SK-N-SH (cell line): ENCODE data around the gene LIG1. TPM values are rescaled to one million over a fixed set of nuclear protein-coding genes. Genes with fewer than 3 reads are reported as not detected.

Experiments used
- CTCF ChIA-PET: fragments of 300-600, 350-600 bp; formaldehyde crosslinking; extraction: SDS; loops from one replicate; lab custom pipeline; 2021; lab: Yijun Ruan, JAX
- POLR2A ChIA-PET: fragments of 350-600 bp; sonication (Branson Sonifier 250); formaldehyde crosslinking; extraction: SDS; loops from one replicate; lab custom pipeline; 2020; ENCODE audit warnings: antibody characterized with exemption, inconsistent platforms; lab: Yijun Ruan, JAX
- DNase-seq: peaks from one replicate; pipeline ENCODE4 v3.0.0; 2012
- H2AFZ ChIP-seq: fragments of 200-600 bp; sonication (generic); 2 replicates; pipeline ENCODE4 v1.8.1; 2016; ENCODE audit warnings: antibody characterized with exemption, mild to moderate bottlenecking, low read depth
- H3F3A ChIP-seq: fragments of 200-600 bp; sonication (generic); replicated peaks from 2 replicates; pipeline ENCODE3; 2016; ENCODE audit warnings: antibody characterized with exemption, mild to moderate bottlenecking; ENCODE audit not compliant: insufficient read depth
- H3K27ac ChIP-seq, 2 experiments: fragments of 200-500 bp in 1 of 2; fragments of 200-600 bp in 1 of 2; sonication (Bioruptor generic) in 1 of 2; sonication (generic), shearing (Covaris generic) in 1 of 2; 2 replicates each; pipeline versions ENCODE4 v1.5.1 to v1.6.1; 2014 to 2016; ENCODE audit warnings: low read depth in 2 of 2, inconsistent platforms in 1 of 2, low read length in 1 of 2, mild to moderate bottlenecking in 1 of 2, mixed read lengths in 1 of 2
- H3K27me3 ChIP-seq: fragments of 200-600 bp; sonication (generic), shearing (Covaris generic); 2 replicates; pipeline ENCODE4 v1.6.1; 2016; ENCODE audit warnings: mixed run types; ENCODE audit not compliant: insufficient read depth
- H3K36me3 ChIP-seq, 2 experiments: fragments of 200-500 bp in 1 of 2; fragments of 200-600 bp in 1 of 2; sonication (Bioruptor generic) in 1 of 2; sonication (generic) in 1 of 2; replicated peaks in 1 of 2; 2 replicates each; pipeline versions ENCODE3 to v1.5.1; 2014 to 2016; ENCODE audit warnings: low read length in 1 of 2, mild to moderate bottlenecking in 1 of 2; ENCODE audit not compliant: insufficient read depth in 2 of 2, control insufficient read depth in 1 of 2
- H3K4me1 ChIP-seq, 2 experiments: fragments of 200-500 bp in 1 of 2; fragments of 200-600 bp in 1 of 2; sonication (Bioruptor generic) in 1 of 2; sonication (generic), shearing (Covaris generic) in 1 of 2; 2 replicates each; pipeline versions ENCODE4 v1.5.1 to v1.6.1; 2014 to 2016; ENCODE audit warnings: low read depth in 1 of 2, low read length in 1 of 2, mixed run types in 1 of 2; ENCODE audit not compliant: insufficient read depth in 2 of 2, control insufficient read depth in 1 of 2
- H3K4me2 ChIP-seq: fragments of 200-600 bp; sonication (generic), shearing (Covaris generic); 2 replicates; pipeline ENCODE4 v1.6.1; 2017; ENCODE audit warnings: mixed run types
- H3K4me3 ChIP-seq, 2 experiments: fragments of 200-500 bp in 1 of 2; fragments of 200-600 bp in 1 of 2; sonication (Bioruptor generic) in 1 of 2; sonication (generic), shearing (Covaris generic) in 1 of 2; 2 replicates each; pipeline versions ENCODE4 v1.5.1 to v1.8.1; 2014 to 2016; ENCODE audit warnings: low read depth in 2 of 2, inconsistent platforms in 1 of 2, low read length in 1 of 2, mild to moderate bottlenecking in 1 of 2, mixed read lengths in 1 of 2, moderate library complexity in 1 of 2
- H3K79me2 ChIP-seq: fragments of 200-600 bp; sonication (generic); 2 replicates; pipeline ENCODE4 v1.8.1; 2017; ENCODE audit warnings: mild to moderate bottlenecking; ENCODE audit not compliant: insufficient read depth
- H3K9ac ChIP-seq: fragments of 200-600 bp; sonication (generic); 2 replicates; pipeline ENCODE4 v1.6.1; 2017; ENCODE audit warnings: mixed run types
- H3K9me2 ChIP-seq: fragments of 200-600 bp; sonication (generic); 2 replicates; pipeline ENCODE4 v1.6.1; 2017; ENCODE audit warnings: mixed run types
- H3K9me3 ChIP-seq: fragments of 200-600 bp; sonication (generic); 2 replicates; pipeline ENCODE4 v1.6.1; 2017; ENCODE audit warnings: mixed run types, mild to moderate bottlenecking, moderate library complexity
- H4K20me1 ChIP-seq: fragments of 200-600 bp; sonication (generic); 2 replicates; pipeline ENCODE4 v1.6.1; 2017; ENCODE audit warnings: mild to moderate bottlenecking, mixed run types; ENCODE audit not compliant: insufficient read depth
- CTCF ChIP-seq: fragments of 200-600 bp; sonication (generic); IDR thresholded peaks from 2 replicates; pipeline ENCODE4 v1.6.1; 2017; ENCODE audit warnings: antibody characterized with exemption, mild to moderate bottlenecking, moderate library complexity
- FOXM1 ChIP-seq: IDR thresholded peaks from 2 replicates; pipeline ENCODE4 v1.4.0; 2012; ENCODE audit warnings: low read depth, mild to moderate bottlenecking
- GABPA ChIP-seq: IDR thresholded peaks from 2 replicates; pipeline ENCODE4 v1.4.0; 2012; ENCODE audit warnings: low read depth, mild to moderate bottlenecking
- GATA2 ChIP-seq: sonication (generic); formaldehyde crosslinking; IDR thresholded peaks from 2 replicates; pipeline ENCODE4 v1.5.0; 2020; ENCODE audit warnings: mild to moderate bottlenecking, missing genetic modification reagents
- JUND ChIP-seq: IDR thresholded peaks from 2 replicates; pipeline ENCODE4 v1.4.0; 2012
- MXI1 ChIP-seq: IDR thresholded peaks from 2 replicates; pipeline ENCODE4 v1.6.1; 2012; ENCODE audit warnings: mild to moderate bottlenecking, low read depth, low read length, improper control_type of control experiment
- RFX5 ChIP-seq: IDR thresholded peaks from 2 replicates; pipeline ENCODE4 v1.6.1; 2012; ENCODE audit warnings: mild to moderate bottlenecking, improper control_type of control experiment, low read length
- RXRA ChIP-seq: IDR thresholded peaks from 2 replicates; pipeline ENCODE4 v1.4.0; 2012; ENCODE audit warnings: low read depth, mild to moderate bottlenecking, borderline replicate concordance
- SIN3A ChIP-seq: IDR thresholded peaks from 2 replicates; pipeline ENCODE4 v1.6.1; 2012; ENCODE audit warnings: low read depth, mild to moderate bottlenecking, low read length, moderate library complexity, borderline replicate concordance
- USF2 ChIP-seq: fragments of 150-350 bp; IDR thresholded peaks from 2 replicates; pipeline ENCODE4 v1.6.1; 2017; ENCODE audit warnings: antibody characterized with exemption, low read length, low read depth, borderline replicate concordance
- YY1 ChIP-seq: IDR thresholded peaks from 2 replicates; pipeline ENCODE4 v1.4.0; 2012; ENCODE audit warnings: low read depth, mild to moderate bottlenecking
- ZBTB33 ChIP-seq: IDR thresholded peaks from 2 replicates; pipeline ENCODE4 v1.4.0; 2012; ENCODE audit warnings: low read depth, borderline replicate concordance
- WGBS: methylation state at CpG from one replicate; pipeline ENCODE4 v1.1.6; 2017; ENCODE audit warnings: low lambda C conversion rate; 5-methylcytosine and 5-hydroxymethylcytosine counted together
- polyA plus RNA-seq, 3 experiments: library from polyadenylated mRNA; depleted of rRNA; stranded (reverse); fragments of >200 nt; gene quantifications; 2 replicates each; pipeline ENCODE4 v1.2.3, GENCODE V29; 2012

LIG1 gene
- polyA plus RNA-seq, 1 of the 3 experiments (the other 2 are of a cell fraction) = 53.0 TPM

- no peaks in the 10 kb centered on the region for H3K9me3 ChIP-seq
- peaks cover 0 to 4% of the 10 kb centered on the region in 2 experiments for H3K36me3 ChIP-seq
- H3K27me3 ChIP-seq = no peaks in the 10 kb centered on the region
- no peak overlapping the region for H3K4me3 ChIP-seq
- no peaks in the 10 kb centered on the region for H4K20me1 ChIP-seq
- H2AFZ ChIP-seq = no peak overlapping the region
- DNase-seq = no peak
- no peaks in the 10 kb centered on the region for H3F3A ChIP-seq
- ChIA-PET CTCF (interaction anchor here (1.0 to 3.2 kb wide), 4 partner anchors 13 to 32 kb away, joined by 3 to 12 read pairs (median 5); no protein-coding TSS in a partner anchor), POLR2A (no interaction called here)
- no peak overlapping the region for H3K4me2 ChIP-seq
- no peak overlapping the region for H3K27ac ChIP-seq
- no peaks in the 10 kb centered on the region for H3K79me2 ChIP-seq
- no peak overlapping the region for H3K9ac ChIP-seq
- H3K4me1 ChIP-seq = peaks cover 0 to 2% of the 10 kb centered on the region in 2 experiments; a peak in 1 of 4 replicates
- TF ChIP-seq FOXM1 (no peak), GABPA (no peak), GATA2 (CRISPR knock-in tag) (no peak), JUND (no peak), CTCF (no peak), YY1 (no peak), RFX5 (no peak), SIN3A (no peak)
- TF ChIP-seq, all 33 proteins: peak for 0
- no peaks in the 10 kb centered on the region for H3K9me2 ChIP-seq
- WGBS = 97% methylated on average over 4 of the region's 6 CpGs
Observed at GRCh38 chr19:48139053-48139452, 31.1 kb downstream of the LIG1 start.

- ChIA-PET CTCF (interaction anchor here (1.8 to 3.2 kb wide), 2 partner anchors 30 to 31 kb away, joined by 4 to 12 read pairs; no protein-coding TSS in a partner anchor), POLR2A (interaction anchor here (0.7 kb wide), 1 partner anchor 15 kb away, joined by 3 read pairs; no protein-coding TSS in a partner anchor)
- H4K20me1 ChIP-seq = no peaks in the 10 kb centered on the region
- H3K4me1 ChIP-seq = peaks cover 0 to 2% of the 10 kb centered on the region in 2 experiments; a peak in 1 of 4 replicates
- H3K4me2 ChIP-seq = no peak overlapping the region
- H3K27me3 ChIP-seq = no peaks in the 10 kb centered on the region
- no peaks in the 10 kb centered on the region for H3F3A ChIP-seq
- H3K27ac ChIP-seq = no peak overlapping the region
- WGBS = 97% methylated on average over 17 of the region's 26 CpGs
- no peaks in the 10 kb centered on the region for H3K9me3 ChIP-seq
- no peak overlapping the region for H3K4me3 ChIP-seq
- H2AFZ ChIP-seq = no peak overlapping the region
- no peaks in the 10 kb centered on the region for H3K9me2 ChIP-seq
- H3K79me2 ChIP-seq = no peaks in the 10 kb centered on the region
- no peak for DNase-seq
- H3K36me3 ChIP-seq = peaks cover 0 to 2% of the 10 kb centered on the region in 2 experiments
- TF ChIP-seq RXRA = no peak
- no peak for TF ChIP-seq ZBTB33
- TF ChIP-seq MXI1 = no peak
- no peak for TF ChIP-seq USF2
- H3K9ac ChIP-seq = no peak overlapping the region
Observed at GRCh38 chr19:48137411-48137810, 32.7 kb downstream of the LIG1 start.
